HG02623 (cell line): ENCODE measurements around the gene DOK1.

Experiments used
- ATAC-seq: cut with Tn5 transposase; IDR thresholded peaks from one replicate; pipeline ENCODE4 v1.9.1; 2021; ENCODE audit warnings: moderate library complexity; ENCODE audit not compliant: unreplicated experiment

The DOK1 gene

GRCh38 chr2:74596584-74596983 lies 42.1 kb downstream of the DOK1 start:
- no peak for ATAC-seq

- ATAC-seq: no peak
These were observed 42.9 kb downstream of the DOK1 start for GRCh38 chr2:74597410-74597809.

- ATAC-seq: no peak
These were observed 45.2 kb downstream of the DOK1 start for GRCh38 chr2:74599676-74600075.

GRCh38 chr2:74602586-74603281 lies 48.2 kb downstream of the DOK1 start:
- ATAC-seq: no peak

- no peak for ATAC-seq
These were observed 48.9 kb downstream of the DOK1 start for GRCh38 chr2:74603282-74604000.

GRCh38 chr2:74606927-74607326 lies 52.4 kb downstream of the DOK1 start:
- no peak for ATAC-seq
